ENCODE measurements around the gene SSX4.
"Not testable (repeated sequence)": the region's sequence is repeated elsewhere in the genome, so short reads cannot be mapped to it uniquely, and the experiment has no call there.

Gene SSX4

GRCh38 chrX:48383239-48383638 is at the start of gene SSX4:
Gene SSX4 (plus strand): TSS chrX:48383539. CDS start chrX:48384054, 515 bp downstream.
- not testable (repeated sequence) for DNase-seq

- not testable (repeated sequence) for DNase-seq
Observed at GRCh38 chrX:48346059-48346458, 37.3 kb upstream of the SSX4 start.

GRCh38 chrX:48356315-48357094 is 26.8 kb upstream of the SSX4 start, which contains the start of gene SSX3:
Gene SSX3 (minus strand): TSS chrX:48356703. CDS start chrX:48355249, 1,454 bp downstream.
- DNase-seq, result not testable (repeated sequence)

- DNase-seq, result no peak
Observed at GRCh38 chrX:48357681-48358080, 25.7 kb upstream of the SSX4 start.

GRCh38 chrX:48359281-48359680 is 24.1 kb upstream of the SSX4 start:
- DNase-seq, result not testable (repeated sequence)

- DNase-seq, result not testable (repeated sequence)
Observed at GRCh38 chrX:48367717-48368408, 15.5 kb upstream of the SSX4 start.

GRCh38 chrX:48370408-48370807 is 12.9 kb upstream of the SSX4 start:
- not testable (repeated sequence) for DNase-seq

- DNase-seq, result not testable (repeated sequence)
Observed at GRCh38 chrX:48396931-48397330, 13.6 kb downstream of the SSX4 start.

GRCh38 chrX:48397825-48398224 is 14.5 kb downstream of the SSX4 start:
- not testable (repeated sequence) for DNase-seq

GRCh38 chrX:48411860-48412259 is 28.5 kb downstream of the SSX4 start, which contains the start of gene SSX4B:
Gene SSX4B (minus strand): TSS chrX:48411960. CDS start chrX:48411372, 588 bp downstream.
- not testable (repeated sequence) for DNase-seq

GRCh38 chrX:48427027-48427716 is 43.8 kb downstream of the SSX4 start:
- DNase-seq, result not testable (repeated sequence)

- not testable (repeated sequence) for DNase-seq
Observed at GRCh38 chrX:48429606-48430005, 46.3 kb downstream of the SSX4 start.

- not testable (repeated sequence) for DNase-seq
Observed at GRCh38 chrX:48430166-48430565, 46.8 kb downstream of the SSX4 start.

GRCh38 chrX:48433713-48434112 is 50.4 kb downstream of the SSX4 start:
- DNase-seq, result not testable (repeated sequence)

Measured in DMS53 (cell line).